ENCODE data around the gene TAF4. TPM values are rescaled to one million over a fixed set of nuclear protein-coding genes. Genes with fewer than 3 reads are reported as not detected.

The TAF4 gene
- total and polyA plus RNA-seq, 2 of the 13 experiments (the other 11 are each of a cell fraction or from before 2014, with no cell fraction given), result 5.9 to 12.0 TPM

DNA sequence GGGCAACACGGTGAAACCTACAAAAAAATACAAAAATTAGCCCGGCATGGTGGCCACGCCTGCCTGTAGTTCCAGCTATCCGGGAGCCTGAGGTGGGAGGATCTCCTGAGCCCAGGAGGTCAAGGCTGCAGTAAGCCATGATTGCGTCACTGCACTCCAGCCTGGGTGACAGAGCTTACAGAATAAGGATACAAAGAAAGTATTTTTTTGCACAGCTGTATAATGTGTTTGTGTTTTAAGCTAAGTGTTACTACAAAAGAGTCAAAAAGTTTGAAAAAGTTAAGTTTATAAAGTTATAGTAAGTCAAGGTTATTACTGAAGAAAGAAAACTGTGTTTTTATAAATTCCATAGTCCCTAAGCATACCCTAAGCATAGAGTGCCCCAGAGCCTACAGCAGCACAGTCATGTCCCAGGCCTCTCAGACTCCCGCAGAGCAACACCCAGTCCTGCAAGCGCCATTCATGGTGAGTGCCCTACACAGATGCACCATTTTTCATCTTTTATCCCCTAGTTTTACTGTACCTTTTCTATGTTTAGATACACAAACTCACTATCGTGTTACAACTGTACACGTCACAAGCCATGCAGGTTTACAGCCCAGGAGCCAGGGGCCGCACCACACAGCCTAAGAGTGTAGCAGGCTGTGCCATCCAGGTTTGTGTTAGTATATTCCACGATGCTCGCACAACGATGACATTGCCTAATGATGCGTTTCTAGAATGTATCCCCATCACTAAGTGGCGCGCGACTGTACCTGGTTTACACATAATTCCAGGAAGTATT is 22.4 kb downstream of the TAF4 start (continued):
- TF ChIP-seq ZNF737 (CRISPR knock-in tag; IDR thresholded peaks at IDR 0.05; ENCODE audit: borderline replicate concordance), result no peak
- no peak for TF ChIP-seq ZSCAN5A (CRISPR knock-in tag; IDR thresholded peaks at IDR 0.05; ENCODE audit: borderline replicate concordance)
- TF ChIP-seq ZNF251 (CRISPR knock-in tag; IDR thresholded peaks at IDR 0.05), result no peak
- no peak for TF ChIP-seq MBD4 (IDR thresholded peaks at IDR 0.05; ENCODE audit: borderline replicate concordance, low read length)
- TF ChIP-seq NR1H2 (CRISPR knock-in tag; IDR thresholded peaks at IDR 0.05; ENCODE audit: borderline replicate concordance, low read depth), result no peak
- no peak; the same call in 1 of the 2 replicates for TF ChIP-seq ZBTB20 (CRISPR knock-in tag; IDR thresholded peaks at IDR 0.05; ENCODE audit: borderline replicate concordance, low read depth)
- no peak for TF ChIP-seq ONECUT2 (CRISPR knock-in tag; IDR thresholded peaks at IDR 0.05)
- peak; percentile 38; the same call in 1 of the 2 replicates for TF ChIP-seq ZNF362 (CRISPR knock-in tag; IDR thresholded peaks at IDR 0.05; ENCODE audit: borderline replicate concordance)
- TF ChIP-seq ZNF225 (CRISPR knock-in tag; IDR thresholded peaks at IDR 0.05), result no peak
- TF ChIP-seq LCORL (IDR thresholded peaks at IDR 0.05), result no peak
- peak; percentile 94 for TF ChIP-seq LCORL (CRISPR knock-in tag; IDR thresholded peaks at IDR 0.05)
- no peak for TF ChIP-seq PTBP1 (IDR thresholded peaks at IDR 0.05; ENCODE audit: low read depth, low read length, poor library complexity, severe bottlenecking)
- no peak for TF ChIP-seq USF2 (IDR thresholded peaks at IDR 0.05; ENCODE audit: low read depth, low read length)
- no peak for TF ChIP-seq USF2 (CRISPR knock-in tag; IDR thresholded peaks at IDR 0.05; ENCODE audit: borderline replicate concordance)
- TF ChIP-seq, protein P1, sequence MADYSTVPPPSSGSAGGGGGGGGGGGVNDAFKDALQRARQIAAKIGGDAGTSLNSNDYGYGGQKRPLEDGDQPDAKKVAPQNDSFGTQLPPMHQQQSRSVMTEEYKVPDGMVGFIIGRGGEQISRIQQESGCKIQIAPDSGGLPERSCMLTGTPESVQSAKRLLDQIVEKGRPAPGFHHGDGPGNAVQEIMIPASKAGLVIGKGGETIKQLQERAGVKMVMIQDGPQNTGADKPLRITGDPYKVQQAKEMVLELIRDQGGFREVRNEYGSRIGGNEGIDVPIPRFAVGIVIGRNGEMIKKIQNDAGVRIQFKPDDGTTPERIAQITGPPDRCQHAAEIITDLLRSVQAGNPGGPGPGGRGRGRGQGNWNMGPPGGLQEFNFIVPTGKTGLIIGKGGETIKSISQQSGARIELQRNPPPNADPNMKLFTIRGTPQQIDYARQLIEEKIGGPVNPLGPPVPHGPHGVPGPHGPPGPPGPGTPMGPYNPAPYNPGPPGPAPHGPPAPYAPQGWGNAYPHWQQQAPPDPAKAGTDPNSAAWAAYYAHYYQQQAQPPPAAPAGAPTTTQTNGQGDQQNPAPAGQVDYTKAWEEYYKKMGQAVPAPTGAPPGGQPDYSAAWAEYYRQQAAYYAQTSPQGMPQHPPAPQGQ (CRISPR knock-in tag; IDR thresholded peaks at IDR 0.05; ENCODE audit: borderline replicate concordance), result no peak; the same call in 1 of the 2 replicates
- no peak for TF ChIP-seq ZNF841 (CRISPR knock-in tag; IDR thresholded peaks at IDR 0.05; ENCODE audit: borderline replicate concordance)
- TF ChIP-seq, protein P2, sequence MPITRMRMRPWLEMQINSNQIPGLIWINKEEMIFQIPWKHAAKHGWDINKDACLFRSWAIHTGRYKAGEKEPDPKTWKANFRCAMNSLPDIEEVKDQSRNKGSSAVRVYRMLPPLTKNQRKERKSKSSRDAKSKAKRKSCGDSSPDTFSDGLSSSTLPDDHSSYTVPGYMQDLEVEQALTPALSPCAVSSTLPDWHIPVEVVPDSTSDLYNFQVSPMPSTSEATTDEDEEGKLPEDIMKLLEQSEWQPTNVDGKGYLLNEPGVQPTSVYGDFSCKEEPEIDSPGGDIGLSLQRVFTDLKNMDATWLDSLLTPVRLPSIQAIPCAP (CRISPR knock-in tag; IDR thresholded peaks at IDR 0.05; ENCODE audit: low read depth), result no peak
- TF ChIP-seq ZNF552 (CRISPR knock-in tag; IDR thresholded peaks at IDR 0.05; ENCODE audit: borderline replicate concordance), result no peak
- TF ChIP-seq TCF12 (IDR thresholded peaks at IDR 0.05), result no peak
- TF ChIP-seq TCF12 (CRISPR knock-in tag; IDR thresholded peaks at IDR 0.05), result no peak
- peak; percentile 92 for TF ChIP-seq HOXA3 (CRISPR knock-in tag; IDR thresholded peaks at IDR 0.05)
- no peak for TF ChIP-seq ZNF10 (CRISPR knock-in tag; IDR thresholded peaks at IDR 0.05; ENCODE audit: borderline replicate concordance, low read depth)
- peak; percentile 69 for TF ChIP-seq BCL6 (CRISPR knock-in tag; IDR thresholded peaks at IDR 0.05)

Measured in HepG2 (cell line).